Gastroesophageal sphincter (tissue), 4 donors: ENCODE data around the gene DSCAML1. TPM values are rescaled to one million over a fixed set of nuclear protein-coding genes. Genes with fewer than 3 reads are reported as not detected.

Experiments
- ATAC-seq: fragments of 150-250 bp; one replicate; pipeline ENCODE4 v1.9.1; 2016; ENCODE audit warnings: mild to moderate bottlenecking, moderate library complexity
- H3K27ac ChIP-seq, 4 donors: fragments of 200-600 bp; sonication (generic) in 3 of 4; 1 replicate in 3 of 4; 2 replicates in 1 of 4; pipeline ENCODE4 v1.5.1; 2016 to 2019
- H3K27me3 ChIP-seq: fragments of 200-600 bp; sonication (generic); one replicate; pipeline ENCODE4 v1.5.1; 2019
- H3K36me3 ChIP-seq, 2 donors: fragments of 200-600 bp; sonication (generic); one replicate each; pipeline ENCODE4 v1.5.1; 2019; ENCODE audit warnings: control low read depth in 1 of 2
- H3K4me1 ChIP-seq, 3 donors: fragments of 200-600 bp; sonication (generic); 1 replicate in 2 of 3; 2 replicates in 1 of 3; pipeline ENCODE4 v1.5.1; 2016 to 2019; ENCODE audit warnings: control low read depth in 2 of 3
- H3K4me3 ChIP-seq, 2 donors: fragments of 200-600 bp; sonication (generic); one replicate each; pipeline ENCODE4 v1.5.1; 2019; ENCODE audit warnings: mild to moderate bottlenecking in 1 of 2, moderate library complexity in 1 of 2
- H3K9me3 ChIP-seq, 3 donors: fragments of 200-600 bp; sonication (generic); one replicate each; pipeline ENCODE4 v1.5.1; 2017 to 2019; ENCODE audit warnings: control low read depth in 2 of 3
- EP300 ChIP-seq: sonication (generic); formaldehyde crosslinking; IDR thresholded peaks from one replicate; pipeline ENCODE4 v1.6.1; 2017; ENCODE audit warnings: antibody characterized with exemption, mild to moderate bottlenecking
- POLR2A ChIP-seq, 2 donors: fragments of 450-650 bp; IDR thresholded peaks; one replicate each; pipeline ENCODE4 v1.6.1; 2017; ENCODE audit warnings: antibody characterized with exemption in 2 of 2, mild to moderate bottlenecking in 2 of 2, moderate library complexity in 1 of 2
- POLR2AphosphoS5 ChIP-seq: sonication (generic); formaldehyde crosslinking; IDR thresholded peaks from one replicate; pipeline ENCODE4 v1.6.1; 2017; ENCODE audit warnings: antibody characterized with exemption
- WGBS, 2 donors: methylation state at CpG; one replicate each; pipeline ENCODE4 v1.1.5; 2018; ENCODE audit warnings: low coverage in 1 of 2; 5-methylcytosine and 5-hydroxymethylcytosine counted together
- total RNA-seq, 4 donors: library from RNA; depleted of rRNA; stranded (reverse); fragments of >200 nt; gene quantifications; one replicate each; pipeline ENCODE4 v1.1.0, GENCODE V29; 2016
- TF ChIP-seq, protein P1 (sequence below), 4 experiments: fragments of 200-600 bp in 2 of 4; fragments of 450-650 bp in 2 of 4; sonication (generic) in 1 of 4; IDR thresholded peaks; one replicate each; pipeline ENCODE4 v1.5.1; 2017 to 2019; ENCODE audit warnings: antibody characterized with exemption in 4 of 4, mild to moderate bottlenecking in 2 of 4, moderate library complexity in 2 of 4

The DSCAML1 gene
- total RNA-seq, 4 donors from 2014 or later: 0.35 to 2.5 (median 0.73) TPM

DNA sequence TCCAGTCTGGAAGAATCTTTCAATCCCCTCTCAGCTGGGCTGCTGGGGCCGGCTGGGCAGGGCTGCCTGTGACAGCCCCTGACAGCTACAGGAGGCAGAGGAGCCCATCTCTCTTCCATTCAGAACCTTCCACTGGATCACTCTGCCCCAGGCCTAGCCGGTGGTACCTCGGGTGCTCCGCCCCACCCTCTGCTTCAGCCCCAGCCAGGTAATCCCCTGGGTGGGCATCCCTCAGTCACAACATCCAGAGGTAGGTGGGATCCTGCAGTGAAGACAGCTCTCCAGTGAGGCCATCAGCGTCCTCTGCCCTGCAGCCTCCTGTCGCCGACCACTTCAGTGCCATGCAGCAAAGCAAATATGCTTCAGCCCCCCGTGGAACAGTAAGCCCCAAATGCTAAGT lies 223.7 kb downstream of the DSCAML1 start:
- WGBS, 2 donors: 94% methylated on average over 3 of the region's 8 CpGs; no CpG with 5 or more reads in 1 of the 2 donors
- no peak overlapping the region for H3K27ac ChIP-seq
- H3K4me3 ChIP-seq: no peak overlapping the region
- TF ChIP-seq EP300 (no peak), POLR2AphosphoS5 (no peak), POLR2A (IDR thresholded peaks at IDR 0.05) (no peak)
- TF ChIP-seq, protein P1, sequence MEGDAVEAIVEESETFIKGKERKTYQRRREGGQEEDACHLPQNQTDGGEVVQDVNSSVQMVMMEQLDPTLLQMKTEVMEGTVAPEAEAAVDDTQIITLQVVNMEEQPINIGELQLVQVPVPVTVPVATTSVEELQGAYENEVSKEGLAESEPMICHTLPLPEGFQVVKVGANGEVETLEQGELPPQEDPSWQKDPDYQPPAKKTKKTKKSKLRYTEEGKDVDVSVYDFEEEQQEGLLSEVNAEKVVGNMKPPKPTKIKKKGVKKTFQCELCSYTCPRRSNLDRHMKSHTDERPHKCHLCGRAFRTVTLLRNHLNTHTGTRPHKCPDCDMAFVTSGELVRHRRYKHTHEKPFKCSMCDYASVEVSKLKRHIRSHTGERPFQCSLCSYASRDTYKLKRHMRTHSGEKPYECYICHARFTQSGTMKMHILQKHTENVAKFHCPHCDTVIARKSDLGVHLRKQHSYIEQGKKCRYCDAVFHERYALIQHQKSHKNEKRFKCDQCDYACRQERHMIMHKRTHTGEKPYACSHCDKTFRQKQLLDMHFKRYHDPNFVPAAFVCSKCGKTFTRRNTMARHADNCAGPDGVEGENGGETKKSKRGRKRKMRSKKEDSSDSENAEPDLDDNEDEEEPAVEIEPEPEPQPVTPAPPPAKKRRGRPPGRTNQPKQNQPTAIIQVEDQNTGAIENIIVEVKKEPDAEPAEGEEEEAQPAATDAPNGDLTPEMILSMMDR (IDR thresholded peaks at IDR 0.05): no peak
- peaks cover 0 to 3% (median 0%) of the 10 kb centered on the region in 3 donors for H3K9me3 ChIP-seq
- no peak for ATAC-seq
- H3K36me3 ChIP-seq: no peaks in the 10 kb centered on the region
- H3K4me1 ChIP-seq: no peaks in the 10 kb centered on the region
- no peaks in the 10 kb centered on the region for H3K27me3 ChIP-seq

DNA sequence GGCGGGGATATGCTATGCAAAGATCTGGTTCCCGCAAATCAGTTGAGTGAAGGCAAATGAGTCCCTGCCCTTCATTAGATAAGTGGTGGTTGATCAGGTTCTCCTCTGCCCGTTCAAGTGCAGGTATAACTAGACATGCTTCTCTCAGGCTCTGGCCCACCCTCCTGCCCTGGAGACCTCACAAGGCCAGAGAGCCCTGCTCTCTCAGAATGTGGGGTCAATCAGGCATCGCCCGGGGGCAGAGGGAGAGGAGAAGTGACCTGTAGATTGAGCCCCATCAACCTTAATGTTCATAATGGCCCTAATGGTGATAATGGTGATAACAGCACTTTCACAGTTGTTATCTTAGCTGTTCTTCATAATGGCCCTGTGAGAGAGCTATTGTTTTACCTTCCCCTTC lies 224.3 kb downstream of the DSCAML1 start:
- Histone ChIP-seq H3K36me3 (no peaks in the 10 kb centered on the region), H3K4me1 (no peaks in the 10 kb centered on the region), H3K27ac (no peak overlapping the region), H3K9me3 (peaks cover 0 to 3% (median 0%) of the 10 kb centered on the region in 3 donors), H3K4me3 (no peak overlapping the region), H3K27me3 (no peaks in the 10 kb centered on the region)
- ATAC-seq: no peak
- WGBS, 2 donors: 100% methylated on average over 1 of the region's 5 CpGs; no CpG with 5 or more reads in 1 of the 2 donors
- TF ChIP-seq POLR2AphosphoS5 (no peak), POLR2A (IDR thresholded peaks at IDR 0.05) (no peak), EP300 (no peak)
- TF ChIP-seq, protein P1 (IDR thresholded peaks at IDR 0.05): no peak

DNA sequence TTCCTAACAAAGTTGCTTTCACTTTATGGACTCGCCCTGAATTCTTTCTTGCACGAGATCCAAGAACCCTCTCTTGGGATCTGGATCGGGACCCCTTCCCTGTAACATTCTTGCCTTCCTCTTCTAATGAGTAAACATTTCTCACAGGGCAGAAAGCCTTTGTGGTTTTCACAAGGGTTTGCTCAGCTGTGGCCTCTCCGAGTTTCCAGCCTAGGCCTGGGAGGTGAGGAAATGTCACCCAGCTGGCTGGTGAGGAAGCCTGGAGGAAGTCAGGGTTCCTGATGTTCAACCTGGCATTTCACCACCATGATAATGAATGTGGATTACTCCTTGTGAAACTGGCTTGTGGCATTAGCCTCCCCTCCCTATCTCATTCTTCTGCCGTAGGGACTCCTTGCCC lies 224.9 kb downstream of the DSCAML1 start:
- H3K4me3 ChIP-seq: no peak overlapping the region
- H3K36me3 ChIP-seq: no peaks in the 10 kb centered on the region
- TF ChIP-seq, protein P1 (IDR thresholded peaks at IDR 0.05): no peak
- H3K27ac ChIP-seq: no peak overlapping the region
- peaks cover 0 to 3% (median 0%) of the 10 kb centered on the region in 3 donors for H3K9me3 ChIP-seq
- no peaks in the 10 kb centered on the region for H3K27me3 ChIP-seq
- no peak for ATAC-seq
- no peaks in the 10 kb centered on the region for H3K4me1 ChIP-seq
- 80 to 88% methylated on average over 1 to 4 of the region's 5 CpGs for WGBS, 2 donors

DNA sequence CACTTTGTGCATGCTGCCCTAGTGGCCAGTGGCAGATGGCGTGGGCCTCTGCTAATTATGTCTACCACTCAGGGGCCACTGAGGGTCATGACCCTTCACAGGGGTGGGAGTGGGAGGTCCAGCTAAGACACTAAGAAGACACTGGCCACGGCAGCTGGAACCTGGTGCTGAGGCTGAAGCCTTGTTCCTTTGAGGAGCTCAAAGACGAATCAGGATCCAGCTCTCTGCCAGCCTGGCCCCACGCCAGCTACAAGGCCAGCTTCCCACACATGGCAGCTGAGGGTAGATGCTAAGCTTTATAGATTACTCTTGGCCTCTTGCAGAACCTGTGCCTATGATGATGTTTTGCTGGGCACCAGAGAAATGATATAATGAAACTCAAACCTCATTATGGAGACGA lies 226.3 kb downstream of the DSCAML1 start:
- 80 to 100% methylated on average over 1 of the region's 5 CpGs for WGBS, 2 donors
- Histone ChIP-seq H3K9me3 (peaks cover 0 to 3% (median 0%) of the 10 kb centered on the region in 3 donors), H3K4me3 (no peak overlapping the region), H3K4me1 (no peaks in the 10 kb centered on the region), H3K27me3 (no peaks in the 10 kb centered on the region), H3K36me3 (no peaks in the 10 kb centered on the region), H3K27ac (no peak overlapping the region)
- ATAC-seq: no peak
- no peak for TF ChIP-seq POLR2AphosphoS5
- no peak for TF ChIP-seq POLR2A (IDR thresholded peaks at IDR 0.05)
- TF ChIP-seq, protein P1 (IDR thresholded peaks at IDR 0.05): no peak
- no peak for TF ChIP-seq EP300

DNA sequence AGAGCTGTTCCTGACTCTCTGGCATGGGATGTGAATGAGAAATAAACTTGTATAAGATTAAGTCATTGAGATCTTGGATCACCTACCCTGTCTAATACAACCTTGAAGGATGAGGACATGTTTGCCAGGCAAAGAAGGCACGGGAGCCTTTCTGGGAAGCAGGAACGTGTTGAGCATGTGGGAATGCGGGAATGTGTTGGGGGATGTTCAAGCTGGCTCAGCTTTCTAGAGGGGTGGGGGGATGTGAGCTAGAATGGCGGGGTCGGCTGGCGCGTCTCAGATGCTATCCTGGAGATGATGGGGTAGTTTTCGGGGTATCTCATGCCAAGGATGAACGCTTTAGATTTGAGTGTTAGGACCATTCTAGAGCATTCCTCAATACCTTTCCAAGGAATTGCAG lies 227.1 kb downstream of the DSCAML1 start:
- 92 to 93% methylated on average over 3 to 9 of the region's 9 CpGs for WGBS, 2 donors
- no peak for ATAC-seq
- H3K36me3 ChIP-seq: no peaks in the 10 kb centered on the region
- peaks cover 0 to 3% (median 0%) of the 10 kb centered on the region in 3 donors for H3K9me3 ChIP-seq
- H3K4me1 ChIP-seq: no peaks in the 10 kb centered on the region
- no peaks in the 10 kb centered on the region for H3K27me3 ChIP-seq
- TF ChIP-seq POLR2A (IDR thresholded peaks at IDR 0.05) (no peak), EP300 (no peak)
- TF ChIP-seq, protein P1 (IDR thresholded peaks at IDR 0.05): no peak
- no peak overlapping the region for H3K27ac ChIP-seq
- no peak overlapping the region for H3K4me3 ChIP-seq
